ENCODE results near the gene TTC28. TPM values are rescaled to one million over a fixed set of nuclear protein-coding genes. Genes with fewer than 3 reads are reported as not detected.

Gene TTC28
- total and polyA plus RNA-seq, 7 experiments from 2014 or later = 0.50 to 8.3 (median 4.2) TPM

GRCh38 chr22:28015046-28015425, 664.6 kb downstream of the TTC28 start:
- H3K36me3 ChIP-seq (ENCODE audit: control insufficient read depth in 2 of 3, insufficient read depth in 3 of 3, low read length in 3 of 3) = no peaks in the 10 kb centered on the region
- POLR2A ChIA-PET = no interaction called here
- H3K4me1 ChIP-seq (ENCODE audit: control insufficient read depth in 2 of 2, insufficient read depth in 2 of 2, low read length in 2 of 2) = no peaks in the 10 kb centered on the region
- H3K4me3 ChIP-seq (ENCODE audit: low read length) = no peak overlapping the region
- ATAC-seq (no peak), DNase-seq (no peak)
- peaks cover 0 to 5% (median under 1%) of the 10 kb centered on the region in 7 donors for H3K4me1 Mint-ChIP-seq
- H3K4me3 Mint-ChIP-seq = no peak overlapping the region
- no peaks in the 10 kb centered on the region for H3K36me3 Mint-ChIP-seq
- intact Hi-C loops (cut with micrococcal nuclease) = no loop called here
- CTCF ChIA-PET = no interaction called here
- no peak overlapping the region for H3K27ac Mint-ChIP-seq
- H3K9me3 Mint-ChIP-seq = no peaks in the 10 kb centered on the region
- no peaks in the 10 kb centered on the region for H3K9me3 ChIP-seq (ENCODE audit: control insufficient read depth in 2 of 3, low read length in 3 of 3)
- H3K27ac ChIP-seq (ENCODE audit: low read depth, low read length) = no peak overlapping the region
- H3K27me3 Mint-ChIP-seq = no peaks in the 10 kb centered on the region
- H3K27me3 ChIP-seq (ENCODE audit: control insufficient read depth in 2 of 2, insufficient read depth in 2 of 2, low read length in 2 of 2) = no peaks in the 10 kb centered on the region

- ATAC-seq (no peak), DNase-seq (no peak)
- POLR2A ChIA-PET = no interaction called here
- Mint-ChIP-seq H3K4me3 (no peak overlapping the region), H3K9me3 (no peaks in the 10 kb centered on the region), H3K4me1 (peaks cover 0 to 4% (median 0%) of the 10 kb centered on the region in 7 donors), H3K27me3 (no peaks in the 10 kb centered on the region), H3K36me3 (no peaks in the 10 kb centered on the region), H3K27ac (no peak overlapping the region)
- Histone ChIP-seq H3K36me3 (ENCODE audit: control insufficient read depth in 2 of 3, insufficient read depth in 3 of 3, low read length in 3 of 3) (no peaks in the 10 kb centered on the region), H3K4me3 (ENCODE audit: low read length) (no peak overlapping the region), H3K27ac (ENCODE audit: low read depth, low read length) (no peak overlapping the region), H3K4me1 (ENCODE audit: control insufficient read depth in 2 of 2, insufficient read depth in 2 of 2, low read length in 2 of 2) (no peaks in the 10 kb centered on the region), H3K27me3 (ENCODE audit: control insufficient read depth in 2 of 2, insufficient read depth in 2 of 2, low read length in 2 of 2) (no peaks in the 10 kb centered on the region), H3K9me3 (ENCODE audit: control insufficient read depth in 2 of 3, low read length in 3 of 3) (no peaks in the 10 kb centered on the region)
- intact Hi-C loops (cut with micrococcal nuclease) = no loop called here
- CTCF ChIA-PET = interaction anchor here (0.8 kb wide), 1 partner anchor 128 kb away, joined by 3 read pairs; no protein-coding TSS in a partner anchor
Observed at GRCh38 chr22:28014211-28015045, 665.2 kb downstream of the TTC28 start.

GRCh38 chr22:28013611-28014010, 666.0 kb downstream of the TTC28 start:
- no peak overlapping the region for H3K27ac ChIP-seq (ENCODE audit: low read depth, low read length)
- Mint-ChIP-seq H3K27me3 (no peaks in the 10 kb centered on the region), H3K4me1 (peaks cover 0 to 4% (median 0%) of the 10 kb centered on the region in 7 donors), H3K27ac (no peak overlapping the region), H3K36me3 (no peaks in the 10 kb centered on the region), H3K9me3 (no peaks in the 10 kb centered on the region), H3K4me3 (no peak overlapping the region)
- H3K4me1 ChIP-seq (ENCODE audit: control insufficient read depth in 2 of 2, insufficient read depth in 2 of 2, low read length in 2 of 2) = no peaks in the 10 kb centered on the region
- no peak for DNase-seq
- H3K9me3 ChIP-seq (ENCODE audit: control insufficient read depth in 2 of 3, low read length in 3 of 3) = no peaks in the 10 kb centered on the region
- H3K36me3 ChIP-seq (ENCODE audit: control insufficient read depth in 2 of 3, insufficient read depth in 3 of 3, low read length in 3 of 3) = no peaks in the 10 kb centered on the region
- ChIA-PET POLR2A (no interaction called here), CTCF (interaction anchor here (0.8 kb wide), 1 partner anchor 127 kb away, joined by 3 read pairs; no protein-coding TSS in a partner anchor)
- no peak overlapping the region for H3K4me3 ChIP-seq (ENCODE audit: low read length)
- intact Hi-C loops (cut with micrococcal nuclease) = no loop called here
- no peak for ATAC-seq
- H3K27me3 ChIP-seq (ENCODE audit: control insufficient read depth in 2 of 2, insufficient read depth in 2 of 2, low read length in 2 of 2) = no peaks in the 10 kb centered on the region

- CTCF ChIA-PET = interaction anchor here (1.2 kb wide), 1 partner anchor 126 kb away, joined by 4 read pairs; no protein-coding TSS in a partner anchor
- Mint-ChIP-seq H3K4me1 (peaks cover 0 to 4% (median 0%) of the 10 kb centered on the region in 7 donors), H3K9me3 (no peaks in the 10 kb centered on the region), H3K36me3 (no peaks in the 10 kb centered on the region), H3K4me3 (no peak overlapping the region), H3K27ac (no peak overlapping the region), H3K27me3 (no peaks in the 10 kb centered on the region)
- H3K4me3 ChIP-seq (ENCODE audit: low read length) = no peak overlapping the region
- H3K9me3 ChIP-seq (ENCODE audit: control insufficient read depth in 2 of 3, low read length in 3 of 3) = no peaks in the 10 kb centered on the region
- H3K4me1 ChIP-seq (ENCODE audit: control insufficient read depth in 2 of 2, insufficient read depth in 2 of 2, low read length in 2 of 2) = no peaks in the 10 kb centered on the region
- ATAC-seq = no peak
- intact Hi-C loops (cut with micrococcal nuclease) = no loop called here
- POLR2A ChIA-PET = no interaction called here
- H3K36me3 ChIP-seq (ENCODE audit: control insufficient read depth in 2 of 3, insufficient read depth in 3 of 3, low read length in 3 of 3) = no peaks in the 10 kb centered on the region
- DNase-seq = no peak
- no peaks in the 10 kb centered on the region for H3K27me3 ChIP-seq (ENCODE audit: control insufficient read depth in 2 of 2, insufficient read depth in 2 of 2, low read length in 2 of 2)
- no peak overlapping the region for H3K27ac ChIP-seq (ENCODE audit: low read depth, low read length)
Observed at GRCh38 chr22:28012832-28013460, 666.7 kb downstream of the TTC28 start.

- ATAC-seq (peak; percentile 84), DNase-seq (peak; percentile 51 to 78 (median 60))
- H3K27ac ChIP-seq (ENCODE audit: low read depth, low read length) = no peak overlapping the region
- Mint-ChIP-seq H3K4me1 (peaks cover 0 to 1% (median 0%) of the 10 kb centered on the region in 7 donors), H3K36me3 (no peaks in the 10 kb centered on the region), H3K4me3 (no peak overlapping the region), H3K27me3 (no peaks in the 10 kb centered on the region), H3K27ac (no peak overlapping the region), H3K9me3 (no peaks in the 10 kb centered on the region)
- H3K4me1 ChIP-seq (ENCODE audit: control insufficient read depth in 2 of 2, insufficient read depth in 2 of 2, low read length in 2 of 2) = no peaks in the 10 kb centered on the region
- no peaks in the 10 kb centered on the region for H3K36me3 ChIP-seq (ENCODE audit: control insufficient read depth in 2 of 3, insufficient read depth in 3 of 3, low read length in 3 of 3)
- no peak overlapping the region for H3K4me3 ChIP-seq (ENCODE audit: low read length)
- ChIA-PET CTCF (interaction anchor here (0.7 to 1.0 kb wide), 5 partner anchors 120 to 131 kb away, joined by 3 to 9 read pairs (median 3); no protein-coding TSS in a partner anchor), POLR2A (no interaction called here)
- intact Hi-C loops (cut with micrococcal nuclease) = loop anchor here (1.0 to 5.0 kb wide), 4 partner anchors 123 to 1647 kb away; no protein-coding TSS in a partner anchor
- no peaks in the 10 kb centered on the region for H3K9me3 ChIP-seq (ENCODE audit: control insufficient read depth in 2 of 3, low read length in 3 of 3)
- no peaks in the 10 kb centered on the region for H3K27me3 ChIP-seq (ENCODE audit: control insufficient read depth in 2 of 2, insufficient read depth in 2 of 2, low read length in 2 of 2)
Observed at GRCh38 chr22:28009272-28009827, 670.3 kb downstream of the TTC28 start.

- intact Hi-C loops (cut with micrococcal nuclease) = loop anchor here (1.0 to 5.0 kb wide), 4 partner anchors 122 to 1646 kb away; no protein-coding TSS in a partner anchor
- no peaks in the 10 kb centered on the region for H3K4me1 ChIP-seq (ENCODE audit: control insufficient read depth in 2 of 2, insufficient read depth in 2 of 2, low read length in 2 of 2)
- Mint-ChIP-seq H3K4me1 (peaks cover 0 to 1% (median 0%) of the 10 kb centered on the region in 7 donors), H3K4me3 (no peak overlapping the region), H3K27me3 (no peaks in the 10 kb centered on the region), H3K27ac (peak overlapping the region in 1 of 9 donors; percentile 51), H3K9me3 (no peaks in the 10 kb centered on the region), H3K36me3 (no peaks in the 10 kb centered on the region)
- CTCF ChIA-PET = interaction anchor here (0.6 to 1.4 kb wide), 8 partner anchors 119 to 710 kb away, joined by 3 to 9 read pairs (median 4); no protein-coding TSS in a partner anchor
- no peak overlapping the region for H3K27ac ChIP-seq (ENCODE audit: low read depth, low read length)
- ATAC-seq = no peak
- no peaks in the 10 kb centered on the region for H3K36me3 ChIP-seq (ENCODE audit: control insufficient read depth in 2 of 3, insufficient read depth in 3 of 3, low read length in 3 of 3)
- H3K9me3 ChIP-seq (ENCODE audit: control insufficient read depth in 2 of 3, low read length in 3 of 3) = no peaks in the 10 kb centered on the region
- DNase-seq = no peak
- no peaks in the 10 kb centered on the region for H3K27me3 ChIP-seq (ENCODE audit: control insufficient read depth in 2 of 2, insufficient read depth in 2 of 2, low read length in 2 of 2)
- POLR2A ChIA-PET = no interaction called here
- H3K4me3 ChIP-seq (ENCODE audit: low read length) = no peak overlapping the region
Observed at GRCh38 chr22:28008649-28009048, 671.0 kb downstream of the TTC28 start.
